ENCODE data around the gene P2RY2. TPM values are rescaled to one million over a fixed set of nuclear protein-coding genes. Genes with fewer than 3 reads are reported as not detected.

The P2RY2 gene
- total and polyA plus RNA-seq, 2 of the 8 experiments (the other 6 are each of a cell fraction or from before 2014, with no cell fraction given), result 1.0 to 1.5 TPM

DNA sequence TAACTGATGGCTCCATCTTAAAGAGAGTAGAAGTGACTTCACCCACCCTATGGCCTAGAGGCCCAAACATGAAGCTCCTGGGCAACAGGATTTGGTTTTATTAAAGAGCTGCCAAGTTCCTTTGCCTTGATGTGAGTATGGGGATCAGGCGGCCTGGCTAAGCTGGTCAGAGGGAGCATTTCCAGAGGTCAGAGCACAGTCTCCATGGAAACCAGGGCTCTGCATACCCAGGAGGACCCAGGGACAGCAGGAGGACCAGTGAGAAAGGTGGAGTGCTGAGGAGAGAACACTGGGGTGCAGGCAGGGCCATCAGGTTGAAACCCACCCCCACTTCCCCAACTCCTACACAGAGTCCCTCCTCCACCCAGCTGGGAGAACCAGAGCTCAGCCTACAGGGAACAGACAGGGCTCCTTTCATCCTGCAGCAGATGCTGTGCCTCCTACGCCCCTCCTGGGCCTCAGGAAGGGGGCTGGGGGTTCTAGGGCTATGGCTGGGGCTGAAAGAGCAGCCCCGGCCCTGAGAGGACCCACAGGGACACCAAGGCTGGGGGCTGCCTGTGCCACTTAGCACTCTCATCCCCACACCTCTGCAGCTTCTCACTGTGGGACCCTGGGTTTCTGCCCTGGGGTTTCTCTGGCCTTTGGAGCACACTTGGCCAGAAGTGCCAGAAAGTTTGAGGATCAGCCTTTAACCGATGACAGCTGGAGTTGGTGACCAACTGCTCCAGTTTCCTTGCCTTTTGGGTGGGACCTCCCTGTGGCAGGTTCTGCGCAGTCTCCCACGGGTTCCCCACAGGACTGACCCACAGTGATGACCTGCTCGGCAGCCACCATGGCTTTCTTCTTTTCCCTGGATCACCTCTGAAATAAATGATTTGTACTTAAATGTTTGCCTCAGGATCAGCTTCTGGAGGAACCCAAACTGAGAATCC lies 40.3 kb downstream of the P2RY2 start (continued):
- TF ChIP-seq RNF2 (IDR thresholded peaks at IDR 0.05; ENCODE audit: borderline replicate concordance, low read depth, low read length, missing control alignments, poor library complexity, severe bottlenecking), result no peak
